Activated B cell treated with CpG ODN at 0.5 μM for 24 hours (primary cell): Measurements from ENCODE around the gene ABCC2. TPM values are rescaled to one million over a fixed set of nuclear protein-coding genes. Genes with fewer than 3 reads are reported as not detected.

ENCODE experiments used
- ATAC-seq: fragments of 200-7000 bp; cut with Tn5 transposase; one replicate; pipeline ENCODE4 v1.10.0; 2021; ENCODE audit warnings: low read depth, mild to moderate bottlenecking, moderate library complexity
- CTCF ChIA-PET: fragments of 350-600 bp; sonication (Branson Sonifier 250); formaldehyde crosslinking; loops from one replicate; lab custom pipeline; 2021; ENCODE audit warnings: antibody characterized with exemption; lab: Charles Lee
- POLR2A ChIA-PET: fragments of 350-600 bp; sonication (Branson Sonifier 250); formaldehyde crosslinking; loops from one replicate; lab custom pipeline; 2021; ENCODE audit warnings: antibody characterized with exemption; lab: Charles Lee
- DNase-seq: peaks from one replicate; pipeline ENCODE4 v3.0.0; 2022
- H3K27ac Mint-ChIP-seq: one replicate; pipeline ENCODE4 v1.8.0; 2020; ENCODE audit warnings: mixed read lengths
- H3K27me3 Mint-ChIP-seq: one replicate; pipeline ENCODE4 v1.8.0; 2021; ENCODE audit warnings: mixed read lengths
- H3K36me3 Mint-ChIP-seq: one replicate; pipeline ENCODE4 v1.8.0; 2021; ENCODE audit warnings: low read depth, mixed read lengths
- H3K4me1 Mint-ChIP-seq: one replicate; pipeline ENCODE4 v1.8.0; 2021; ENCODE audit warnings: mixed read lengths
- H3K4me3 Mint-ChIP-seq: one replicate; pipeline ENCODE4 v1.8.0; 2020; ENCODE audit warnings: mild to moderate bottlenecking, mixed read lengths
- H3K9me3 Mint-ChIP-seq: one replicate; pipeline ENCODE4 v1.8.0; 2020; ENCODE audit warnings: mixed read lengths
- intact Hi-C: fragments of 100-400 bp; cut with micrococcal nuclease; formaldehyde crosslinking; loops from one replicate; pipeline ENCODE4 v1.15.1; 2024
- total RNA-seq: library from RNA; stranded (reverse); gene quantifications from 2 replicates; pipeline ENCODE4 v1.2.3, GENCODE V29; 2022
- TF ChIP-seq, protein P1 (sequence below): fragments of 200-600 bp; IDR thresholded peaks from one replicate; pipeline ENCODE4 v1.8.0; 2022; ENCODE audit warnings: antibody characterized with exemption, mild to moderate bottlenecking

ABCC2 gene
- total RNA-seq, 1 donor from 2014 or later: 4.0 TPM

- no peak for DNase-seq
- H3K36me3 Mint-ChIP-seq: peaks cover 88% of the 10 kb centered on the region
- ChIA-PET CTCF (no interaction called here), POLR2A (no interaction called here)
- no peaks in the 10 kb centered on the region for H3K27me3 Mint-ChIP-seq
- H3K9me3 Mint-ChIP-seq: no peaks in the 10 kb centered on the region
- intact Hi-C loops: no loop called here
- ATAC-seq: no peak
- H3K27ac Mint-ChIP-seq: no peak overlapping the region
- TF ChIP-seq, protein P1, sequence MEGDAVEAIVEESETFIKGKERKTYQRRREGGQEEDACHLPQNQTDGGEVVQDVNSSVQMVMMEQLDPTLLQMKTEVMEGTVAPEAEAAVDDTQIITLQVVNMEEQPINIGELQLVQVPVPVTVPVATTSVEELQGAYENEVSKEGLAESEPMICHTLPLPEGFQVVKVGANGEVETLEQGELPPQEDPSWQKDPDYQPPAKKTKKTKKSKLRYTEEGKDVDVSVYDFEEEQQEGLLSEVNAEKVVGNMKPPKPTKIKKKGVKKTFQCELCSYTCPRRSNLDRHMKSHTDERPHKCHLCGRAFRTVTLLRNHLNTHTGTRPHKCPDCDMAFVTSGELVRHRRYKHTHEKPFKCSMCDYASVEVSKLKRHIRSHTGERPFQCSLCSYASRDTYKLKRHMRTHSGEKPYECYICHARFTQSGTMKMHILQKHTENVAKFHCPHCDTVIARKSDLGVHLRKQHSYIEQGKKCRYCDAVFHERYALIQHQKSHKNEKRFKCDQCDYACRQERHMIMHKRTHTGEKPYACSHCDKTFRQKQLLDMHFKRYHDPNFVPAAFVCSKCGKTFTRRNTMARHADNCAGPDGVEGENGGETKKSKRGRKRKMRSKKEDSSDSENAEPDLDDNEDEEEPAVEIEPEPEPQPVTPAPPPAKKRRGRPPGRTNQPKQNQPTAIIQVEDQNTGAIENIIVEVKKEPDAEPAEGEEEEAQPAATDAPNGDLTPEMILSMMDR: no peak
- H3K4me1 Mint-ChIP-seq: peaks cover 8% of the 10 kb centered on the region
- no peak overlapping the region for H3K4me3 Mint-ChIP-seq
These were observed 27.8 kb upstream of the ABCC2 start for GRCh38 chr10:99754670-99755069.

GRCh38 chr10:99756159-99756558 is 26.3 kb upstream of the ABCC2 start:
- intact Hi-C loops: no loop called here
- no peak overlapping the region for H3K4me3 Mint-ChIP-seq
- peaks cover 8% of the 10 kb centered on the region for H3K4me1 Mint-ChIP-seq
- H3K36me3 Mint-ChIP-seq: peaks cover 88% of the 10 kb centered on the region
- ChIA-PET CTCF (no interaction called here), POLR2A (no interaction called here)
- no peak overlapping the region for H3K27ac Mint-ChIP-seq
- H3K9me3 Mint-ChIP-seq: no peaks in the 10 kb centered on the region
- ATAC-seq (no peak), DNase-seq (no peak)
- H3K27me3 Mint-ChIP-seq: no peaks in the 10 kb centered on the region
- TF ChIP-seq, protein P1: no peak

DNA sequence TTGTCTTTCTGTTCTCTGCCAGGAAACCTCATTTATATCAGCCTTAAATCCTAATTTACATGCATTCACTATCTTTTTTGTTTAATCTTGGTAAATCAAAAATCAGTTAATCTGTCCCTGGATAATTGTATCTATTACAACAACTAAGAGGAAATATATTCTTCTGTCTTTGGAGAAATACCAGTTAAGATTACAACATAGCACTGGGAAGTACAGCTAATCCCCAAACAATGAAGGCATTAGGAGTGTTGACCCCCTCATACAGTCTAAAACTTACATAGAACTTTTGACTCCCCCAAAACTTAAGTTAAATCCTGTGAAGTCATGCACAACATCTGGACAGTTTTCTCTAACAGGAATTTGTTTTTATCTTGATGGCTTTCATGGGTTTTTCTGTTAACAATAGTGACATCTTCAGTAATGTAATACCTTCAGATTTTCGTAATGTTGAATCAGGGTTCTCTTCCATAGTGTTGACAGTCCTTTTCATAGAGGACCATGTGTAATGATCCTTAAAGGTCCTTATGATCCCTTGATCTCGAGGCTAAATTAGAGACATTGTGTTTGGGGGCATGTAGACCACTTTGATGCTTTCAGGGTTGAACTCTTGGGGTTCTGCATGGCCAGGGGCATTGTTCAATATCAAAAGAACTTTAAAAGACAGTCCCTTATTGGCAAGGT is 24.1 kb upstream of the ABCC2 start:
- ChIA-PET POLR2A (no interaction called here), CTCF (no interaction called here)
- Mint-ChIP-seq H3K27ac (no peak overlapping the region), H3K9me3 (peaks cover 1% of the 10 kb centered on the region), H3K4me3 (no peak overlapping the region), H3K27me3 (no peaks in the 10 kb centered on the region), H3K36me3 (peaks cover 82% of the 10 kb centered on the region), H3K4me1 (peaks cover 8% of the 10 kb centered on the region)
- DNase-seq: no peak
- TF ChIP-seq, protein P1: no peak
- intact Hi-C loops: no loop called here
- ATAC-seq: no peak

GRCh38 chr10:99760321-99760720 is 22.1 kb upstream of the ABCC2 start:
- Mint-ChIP-seq H3K36me3 (peaks cover 67% of the 10 kb centered on the region), H3K4me3 (no peak overlapping the region), H3K27ac (no peak overlapping the region), H3K4me1 (peaks cover 10% of the 10 kb centered on the region), H3K27me3 (no peaks in the 10 kb centered on the region), H3K9me3 (peaks cover 3% of the 10 kb centered on the region)
- intact Hi-C loops: no loop called here
- TF ChIP-seq, protein P1: no peak
- POLR2A ChIA-PET: no interaction called here
- DNase-seq (no peak), ATAC-seq (no peak)
- CTCF ChIA-PET: no interaction called here

DNA sequence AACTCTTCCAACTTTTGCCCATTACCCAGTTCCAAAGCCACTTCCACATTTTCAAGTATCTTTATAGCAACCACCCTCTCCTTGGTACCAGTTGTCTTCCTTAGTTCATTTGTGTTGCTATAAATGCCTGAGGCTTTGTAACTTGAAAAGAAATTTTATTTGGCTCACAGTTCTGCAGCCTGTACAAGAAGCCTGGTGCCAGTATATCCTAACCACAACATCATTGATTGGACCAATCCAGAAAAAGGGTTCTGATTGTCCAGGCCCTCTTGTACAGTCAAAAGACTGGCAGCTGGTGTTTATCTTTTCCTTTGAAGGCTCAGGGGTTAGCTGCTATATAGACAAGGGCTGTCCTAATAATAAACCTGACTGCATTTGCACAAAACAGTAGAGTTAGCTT is 21.1 kb upstream of the ABCC2 start:
- TF ChIP-seq, protein P1: no peak

More for the DNA sequence above, 21.1 kb upstream of the ABCC2 start:
- Mint-ChIP-seq H3K4me3 (no peak overlapping the region), H3K27me3 (no peaks in the 10 kb centered on the region), H3K9me3 (peaks cover 3% of the 10 kb centered on the region), H3K4me1 (peaks cover 9% of the 10 kb centered on the region), H3K27ac (no peak overlapping the region), H3K36me3 (peaks cover 57% of the 10 kb centered on the region)
- ChIA-PET CTCF (no interaction called here), POLR2A (no interaction called here)
- intact Hi-C loops: no loop called here
- no peak for ATAC-seq
- no peak for DNase-seq
